SHP77 (cell line): ENCODE data around the gene WNT3.
A peak's percentile ranks its signal among the peaks of the same experiment; 100 is the strongest.
"Not testable (repeated sequence)": the region's sequence is repeated elsewhere in the genome, so short reads cannot be mapped to it uniquely, and the experiment has no call there.

Source experiments
- DNase-seq, 2 experiments: peaks; one replicate each; lab custom pipeline; 2025; lab: John Stamatoyannopoulos, UW

Gene WNT3

GRCh38 chr17:46813920-46814319, 4.6 kb downstream of the WNT3 start:
- DNase-seq: no peak

- DNase-seq: no peak
Observed at GRCh38 chr17:46812624-46813318, 5.7 kb downstream of the WNT3 start.

GRCh38 chr17:46811978-46812583, 6.4 kb downstream of the WNT3 start:
- no peak for DNase-seq

- DNase-seq: no peak
Observed at GRCh38 chr17:46810837-46811236, 7.7 kb downstream of the WNT3 start.

GRCh38 chr17:46809110-46809571, 9.4 kb downstream of the WNT3 start:
- DNase-seq: no peak

GRCh38 chr17:46805771-46806170, 12.7 kb downstream of the WNT3 start:
- no peak for DNase-seq

GRCh38 chr17:46803544-46803943, 14.9 kb downstream of the WNT3 start:
- DNase-seq: no peak

GRCh38 chr17:46802800-46803199, 15.7 kb downstream of the WNT3 start:
- DNase-seq: no peak

- no peak for DNase-seq
Observed at GRCh38 chr17:46800573-46800972, 17.9 kb downstream of the WNT3 start.

GRCh38 chr17:46796956-46797530, 21.4 kb downstream of the WNT3 start:
- DNase-seq: no peak

- DNase-seq: no peak
Observed at GRCh38 chr17:46796524-46796923, 22.0 kb downstream of the WNT3 start.

GRCh38 chr17:46796084-46796483, 22.4 kb downstream of the WNT3 start:
- DNase-seq: no peak

GRCh38 chr17:46795379-46795952, 23.0 kb downstream of the WNT3 start:
- DNase-seq: peak in 1 of 2 experiments; percentile 33

GRCh38 chr17:46794318-46794717, 24.2 kb downstream of the WNT3 start:
- no peak for DNase-seq

- no peak for DNase-seq
Observed at GRCh38 chr17:46793541-46793940, 25.0 kb downstream of the WNT3 start.

GRCh38 chr17:46793023-46793422, 25.5 kb downstream of the WNT3 start:
- DNase-seq: not testable (repeated sequence)

- no peak for DNase-seq
Observed at GRCh38 chr17:46792071-46792470, 26.4 kb downstream of the WNT3 start.

GRCh38 chr17:46791531-46791930, 27.0 kb downstream of the WNT3 start:
- no peak for DNase-seq

GRCh38 chr17:46790216-46790615, 28.3 kb downstream of the WNT3 start:
- DNase-seq: no peak

GRCh38 chr17:46789610-46790009, 28.9 kb downstream of the WNT3 start:
- no peak for DNase-seq

GRCh38 chr17:46788796-46789195, 29.7 kb downstream of the WNT3 start:
- no peak for DNase-seq

- no peak for DNase-seq
Observed at GRCh38 chr17:46788300-46788699, 30.2 kb downstream of the WNT3 start.

GRCh38 chr17:46787478-46787877, 31.0 kb downstream of the WNT3 start:
- no peak for DNase-seq
